Uterus (tissue), 2 donors: Measurements from ENCODE around the gene CRIP1.

ENCODE experiments used
- POLR2A ChIP-seq, 2 donors: fragments of 450-650 bp; IDR thresholded peaks; one replicate each; pipeline ENCODE4 v1.6.1; 2016; ENCODE audit warnings: antibody characterized with exemption in 2 of 2, mild to moderate bottlenecking in 1 of 2, moderate library complexity in 1 of 2
- TF ChIP-seq, protein P1 (sequence below), 4 experiments: fragments of 200-600 bp in 2 of 4; fragments of 450-650 bp in 2 of 4; sonication (generic) in 2 of 4; IDR thresholded peaks; one replicate each; pipeline ENCODE4 v1.5.1; 2016 to 2019; ENCODE audit warnings: antibody characterized with exemption in 4 of 4, mild to moderate bottlenecking in 2 of 4, moderate library complexity in 1 of 4

- TF ChIP-seq, protein P1, sequence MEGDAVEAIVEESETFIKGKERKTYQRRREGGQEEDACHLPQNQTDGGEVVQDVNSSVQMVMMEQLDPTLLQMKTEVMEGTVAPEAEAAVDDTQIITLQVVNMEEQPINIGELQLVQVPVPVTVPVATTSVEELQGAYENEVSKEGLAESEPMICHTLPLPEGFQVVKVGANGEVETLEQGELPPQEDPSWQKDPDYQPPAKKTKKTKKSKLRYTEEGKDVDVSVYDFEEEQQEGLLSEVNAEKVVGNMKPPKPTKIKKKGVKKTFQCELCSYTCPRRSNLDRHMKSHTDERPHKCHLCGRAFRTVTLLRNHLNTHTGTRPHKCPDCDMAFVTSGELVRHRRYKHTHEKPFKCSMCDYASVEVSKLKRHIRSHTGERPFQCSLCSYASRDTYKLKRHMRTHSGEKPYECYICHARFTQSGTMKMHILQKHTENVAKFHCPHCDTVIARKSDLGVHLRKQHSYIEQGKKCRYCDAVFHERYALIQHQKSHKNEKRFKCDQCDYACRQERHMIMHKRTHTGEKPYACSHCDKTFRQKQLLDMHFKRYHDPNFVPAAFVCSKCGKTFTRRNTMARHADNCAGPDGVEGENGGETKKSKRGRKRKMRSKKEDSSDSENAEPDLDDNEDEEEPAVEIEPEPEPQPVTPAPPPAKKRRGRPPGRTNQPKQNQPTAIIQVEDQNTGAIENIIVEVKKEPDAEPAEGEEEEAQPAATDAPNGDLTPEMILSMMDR (IDR thresholded peaks at IDR 0.05) = no peak
- TF ChIP-seq POLR2A (IDR thresholded peaks at IDR 0.05) = no peak
These were observed 7.1 kb upstream of the CRIP1 start for GRCh38 chr14:105479431-105480158.
